ENCODE data around the gene FUCA1.

The FUCA1 gene

GRCh38 chr1:23799570-23800399 lies 68.3 kb downstream of the FUCA1 start:
- DNase-seq = no peak

DNA sequence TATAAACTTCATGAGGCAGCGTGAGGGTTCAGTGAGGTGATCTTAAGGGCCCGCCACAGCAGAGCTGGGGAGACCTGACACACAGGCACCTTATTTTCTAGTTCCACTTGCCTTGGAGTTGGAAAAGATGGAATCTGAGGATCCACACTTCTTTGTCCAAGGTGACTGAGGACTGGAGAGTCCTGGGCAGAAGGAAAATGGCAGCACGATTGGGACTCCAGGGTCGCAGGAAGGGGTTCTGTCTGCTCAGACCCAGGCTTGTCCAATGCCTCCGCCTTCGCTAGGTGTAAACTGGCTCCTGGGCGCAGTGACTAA lies 68.9 kb downstream of the FUCA1 start:
- DNase-seq = no peak

GRCh38 chr1:23798662-23799142 lies 69.4 kb downstream of the FUCA1 start:
- DNase-seq = no peak

DNA sequence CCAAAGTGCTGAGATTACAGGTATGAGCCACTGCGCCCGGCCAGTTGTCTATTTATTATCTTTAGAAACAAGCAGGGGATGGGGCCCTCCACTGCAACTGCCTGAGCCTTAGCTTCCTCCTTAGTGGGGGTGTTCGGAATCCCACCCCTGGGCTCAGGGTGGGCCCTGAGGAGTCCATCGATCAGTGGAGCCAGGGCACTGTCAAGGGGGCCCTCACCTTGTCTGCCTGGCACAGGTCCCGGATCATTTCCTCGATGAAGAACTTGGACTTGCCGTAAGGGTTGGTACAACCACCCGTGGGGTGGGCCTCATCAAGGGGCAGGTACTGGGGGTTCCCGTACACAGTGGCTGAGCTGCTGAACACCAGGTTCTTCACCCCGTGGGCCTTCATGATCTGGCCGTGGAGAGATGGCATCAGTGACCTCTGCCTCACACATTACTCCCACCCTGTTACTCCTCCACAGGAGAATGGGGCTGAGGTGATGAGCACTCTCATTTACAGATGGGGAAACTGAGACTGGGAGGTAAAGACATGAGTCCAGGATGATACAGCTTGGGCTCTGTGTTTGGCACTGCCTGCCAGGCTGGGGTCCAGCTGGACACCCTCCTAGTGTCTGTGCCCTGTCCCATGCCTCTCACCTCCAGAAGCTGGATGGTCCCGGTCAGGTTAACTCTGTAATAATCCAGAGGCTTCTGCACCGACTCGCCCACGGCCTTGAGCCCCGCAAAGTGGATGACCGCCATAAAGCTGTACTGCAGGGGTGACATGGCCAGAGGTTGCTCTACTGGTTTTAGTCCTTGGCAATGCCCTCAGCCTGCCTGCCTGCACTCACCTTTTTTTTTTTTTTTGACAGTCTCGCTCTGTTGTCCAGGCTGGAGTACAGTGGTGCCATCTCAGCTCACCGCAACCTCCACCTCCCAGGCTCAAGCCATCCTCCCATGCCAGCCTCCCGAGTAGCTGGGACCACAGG lies 70.3 kb downstream of the FUCA1 start:
- DNase-seq = no peak

GRCh38 chr1:23796466-23797271 lies 71.4 kb downstream of the FUCA1 start:
- no peak for DNase-seq

- no peak for DNase-seq
These were observed 72.2 kb downstream of the FUCA1 start for GRCh38 chr1:23795676-23796465.
